Amniotic epithelial cell (primary cell): ENCODE results near the gene DYRK1A.

Source experiments
- DNase-seq: peaks from one replicate; pipeline ENCODE4 v3.0.0-alpha.2; 2010; ENCODE audit warnings: low read depth

DYRK1A gene

GRCh38 chr21:37450445-37450941 is 83.9 kb downstream of the DYRK1A start:
- DNase-seq: peak; percentile 68

DNA sequence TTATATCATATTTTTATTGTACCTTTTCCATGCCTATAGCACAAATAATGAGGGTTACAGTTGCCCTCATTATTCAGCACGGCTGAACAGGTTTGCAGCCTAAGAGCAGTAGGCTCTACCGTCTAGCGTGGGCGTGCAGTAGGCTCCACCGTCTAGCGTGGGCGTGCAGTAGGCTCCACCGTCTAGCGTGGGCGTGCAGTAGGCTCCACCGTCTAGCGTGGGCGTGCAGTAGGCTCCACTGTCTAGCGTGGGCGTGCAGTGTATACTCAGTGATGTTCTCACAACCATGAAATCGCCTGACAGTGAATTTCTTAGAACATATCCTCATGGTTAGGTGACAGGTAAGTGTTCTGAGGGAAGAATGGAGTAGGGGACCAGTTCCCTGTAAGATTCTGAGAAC is 84.9 kb downstream of the DYRK1A start:
- no peak for DNase-seq

- peak; percentile 96 for DNase-seq
These were observed 85.7 kb downstream of the DYRK1A start for GRCh38 chr21:37452227-37452626.

GRCh38 chr21:37453350-37453749 is 86.8 kb downstream of the DYRK1A start:
- DNase-seq: no peak

- no peak for DNase-seq
These were observed 88.4 kb downstream of the DYRK1A start for GRCh38 chr21:37454869-37455503.

- no peak for DNase-seq
These were observed 88.9 kb downstream of the DYRK1A start for GRCh38 chr21:37455504-37455911.

DNA sequence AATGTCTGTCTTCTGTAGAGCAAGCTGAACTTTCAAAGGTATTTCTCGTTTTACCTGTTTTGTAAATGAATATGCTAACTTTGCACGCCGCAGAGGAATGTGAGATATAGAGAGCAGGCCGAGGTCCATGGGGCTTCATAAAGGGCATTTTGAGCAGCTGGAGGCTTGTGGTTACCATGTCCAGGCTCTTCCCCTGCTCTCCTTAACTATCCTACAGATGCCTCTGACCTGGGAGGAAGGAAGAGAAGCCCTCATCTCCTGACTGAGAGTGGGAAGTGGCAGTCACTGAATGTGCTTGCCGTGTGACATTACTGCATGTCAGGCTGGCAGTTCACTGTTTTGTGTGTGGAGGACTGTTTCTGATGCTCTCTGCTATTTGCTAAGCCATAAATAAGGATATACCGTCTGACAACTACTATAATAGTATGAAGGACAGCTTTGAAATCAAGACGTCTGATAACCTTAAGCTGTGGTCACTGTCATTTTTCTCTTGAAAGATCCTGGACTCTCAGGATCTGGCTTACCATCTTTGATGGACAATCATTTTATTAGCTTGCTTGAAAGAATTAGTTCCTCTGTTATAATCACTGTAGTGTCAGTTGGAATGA is 92.2 kb downstream of the DYRK1A start:
- DNase-seq: no peak

GRCh38 chr21:37459575-37459974 is 93.0 kb downstream of the DYRK1A start:
- DNase-seq: no peak

DNA sequence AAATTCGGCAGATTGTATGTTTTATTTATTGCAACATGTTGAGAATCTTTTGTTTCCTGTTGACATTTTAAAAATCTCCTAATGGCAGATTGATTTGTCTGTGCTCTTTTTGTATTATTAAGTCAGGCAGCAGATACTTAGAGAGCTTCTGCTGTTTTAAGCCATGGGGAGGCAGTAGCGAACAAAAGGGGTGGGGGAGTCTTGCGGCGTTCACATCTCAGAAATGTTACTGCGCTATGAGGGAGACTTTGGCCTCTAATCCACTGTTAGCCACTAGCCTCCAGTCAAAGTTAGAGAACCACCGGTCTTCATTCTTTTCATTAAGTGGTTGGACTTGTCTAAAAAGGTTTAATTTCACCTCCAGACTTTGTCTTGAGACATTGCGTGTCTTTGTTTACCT is 93.6 kb downstream of the DYRK1A start:
- DNase-seq: no peak

DNA sequence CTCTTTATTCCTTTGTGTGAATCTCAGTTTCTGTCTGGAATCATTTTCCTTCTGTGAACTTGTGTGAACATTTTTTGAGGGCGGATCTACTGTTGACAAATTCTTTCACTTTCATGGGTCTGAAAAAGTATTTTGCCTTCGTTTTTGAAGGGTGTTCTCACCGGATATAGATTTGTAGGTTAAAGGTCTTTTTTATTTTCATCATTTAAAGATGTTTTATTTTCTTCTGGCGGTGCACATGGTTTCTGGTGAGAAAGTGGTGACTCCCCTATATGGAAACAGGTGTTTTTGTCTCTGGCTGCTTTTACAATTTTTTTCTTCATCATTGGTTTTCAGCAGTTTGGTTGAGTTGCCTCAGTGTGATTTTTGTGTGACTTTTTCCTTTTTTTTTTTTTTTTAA is 94.9 kb downstream of the DYRK1A start:
- no peak for DNase-seq

GRCh38 chr21:37462087-37462861 is 95.7 kb downstream of the DYRK1A start:
- DNase-seq: no peak

GRCh38 chr21:37463083-37463801 is 96.7 kb downstream of the DYRK1A start:
- DNase-seq: peak; percentile 73

GRCh38 chr21:37467082-37467481 is 100.5 kb downstream of the DYRK1A start:
- no peak for DNase-seq

- DNase-seq: no peak
These were observed 102.3 kb downstream of the DYRK1A start for GRCh38 chr21:37468909-37469308.

- DNase-seq: no peak
These were observed 102.9 kb downstream of the DYRK1A start for GRCh38 chr21:37469441-37469840.

GRCh38 chr21:37472581-37472980 is 106.0 kb downstream of the DYRK1A start:
- no peak for DNase-seq

- DNase-seq: no peak
These were observed 106.9 kb downstream of the DYRK1A start for GRCh38 chr21:37473491-37473890.

DNA sequence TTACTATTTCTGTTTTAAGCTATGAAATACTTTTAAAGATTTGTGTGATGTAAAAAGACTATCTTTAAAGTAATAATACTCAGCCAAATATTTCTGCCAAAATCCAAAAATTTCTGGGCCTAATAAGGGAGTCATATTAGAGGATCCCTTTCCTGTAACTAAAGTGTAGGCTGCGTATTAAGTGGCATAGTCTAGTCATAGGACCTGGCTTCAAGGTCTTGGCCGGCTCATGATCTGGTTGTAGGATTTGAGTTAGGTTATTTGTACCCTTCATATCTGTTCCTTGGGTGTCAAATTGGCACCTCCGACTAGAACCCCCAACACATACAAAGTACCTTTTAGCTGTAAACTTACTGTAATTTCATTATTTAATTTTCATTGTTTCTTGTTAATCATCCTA is 107.8 kb downstream of the DYRK1A start:
- no peak for DNase-seq

GRCh38 chr21:37475186-37475868 is 108.8 kb downstream of the DYRK1A start:
- DNase-seq: no peak

- no peak for DNase-seq
These were observed 112.2 kb downstream of the DYRK1A start for GRCh38 chr21:37478794-37479193.

- no peak for DNase-seq
These were observed 117.2 kb downstream of the DYRK1A start for GRCh38 chr21:37483776-37484175.
